ENCODE results near the gene MACROD2. TPM values are rescaled to one million over a fixed set of nuclear protein-coding genes. Genes with fewer than 3 reads are reported as not detected.

The MACROD2 gene
- total RNA-seq, 1 donor from 2014 or later = 3.5 TPM

- TF ChIP-seq, protein P1, sequence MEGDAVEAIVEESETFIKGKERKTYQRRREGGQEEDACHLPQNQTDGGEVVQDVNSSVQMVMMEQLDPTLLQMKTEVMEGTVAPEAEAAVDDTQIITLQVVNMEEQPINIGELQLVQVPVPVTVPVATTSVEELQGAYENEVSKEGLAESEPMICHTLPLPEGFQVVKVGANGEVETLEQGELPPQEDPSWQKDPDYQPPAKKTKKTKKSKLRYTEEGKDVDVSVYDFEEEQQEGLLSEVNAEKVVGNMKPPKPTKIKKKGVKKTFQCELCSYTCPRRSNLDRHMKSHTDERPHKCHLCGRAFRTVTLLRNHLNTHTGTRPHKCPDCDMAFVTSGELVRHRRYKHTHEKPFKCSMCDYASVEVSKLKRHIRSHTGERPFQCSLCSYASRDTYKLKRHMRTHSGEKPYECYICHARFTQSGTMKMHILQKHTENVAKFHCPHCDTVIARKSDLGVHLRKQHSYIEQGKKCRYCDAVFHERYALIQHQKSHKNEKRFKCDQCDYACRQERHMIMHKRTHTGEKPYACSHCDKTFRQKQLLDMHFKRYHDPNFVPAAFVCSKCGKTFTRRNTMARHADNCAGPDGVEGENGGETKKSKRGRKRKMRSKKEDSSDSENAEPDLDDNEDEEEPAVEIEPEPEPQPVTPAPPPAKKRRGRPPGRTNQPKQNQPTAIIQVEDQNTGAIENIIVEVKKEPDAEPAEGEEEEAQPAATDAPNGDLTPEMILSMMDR (IDR thresholded peaks at IDR 0.05) = no peak
- intact Hi-C loops (cut with DNase I) = no loop called here
- Histone ChIP-seq H3K4me1 (no peaks in the 10 kb centered on the region), H3K36me3 (no peaks in the 10 kb centered on the region), H3K27ac (no peak overlapping the region), H3K4me3 (no peak overlapping the region), H3K27me3 (no peaks in the 10 kb centered on the region), H3K9me3 (no peaks in the 10 kb centered on the region)
- DNase-seq (ENCODE audit: low spot score in 2 of 2) = no peak
These were observed 1074.0 kb downstream of the MACROD2 start for GRCh38 chr20:15069355-15069754.

DNA sequence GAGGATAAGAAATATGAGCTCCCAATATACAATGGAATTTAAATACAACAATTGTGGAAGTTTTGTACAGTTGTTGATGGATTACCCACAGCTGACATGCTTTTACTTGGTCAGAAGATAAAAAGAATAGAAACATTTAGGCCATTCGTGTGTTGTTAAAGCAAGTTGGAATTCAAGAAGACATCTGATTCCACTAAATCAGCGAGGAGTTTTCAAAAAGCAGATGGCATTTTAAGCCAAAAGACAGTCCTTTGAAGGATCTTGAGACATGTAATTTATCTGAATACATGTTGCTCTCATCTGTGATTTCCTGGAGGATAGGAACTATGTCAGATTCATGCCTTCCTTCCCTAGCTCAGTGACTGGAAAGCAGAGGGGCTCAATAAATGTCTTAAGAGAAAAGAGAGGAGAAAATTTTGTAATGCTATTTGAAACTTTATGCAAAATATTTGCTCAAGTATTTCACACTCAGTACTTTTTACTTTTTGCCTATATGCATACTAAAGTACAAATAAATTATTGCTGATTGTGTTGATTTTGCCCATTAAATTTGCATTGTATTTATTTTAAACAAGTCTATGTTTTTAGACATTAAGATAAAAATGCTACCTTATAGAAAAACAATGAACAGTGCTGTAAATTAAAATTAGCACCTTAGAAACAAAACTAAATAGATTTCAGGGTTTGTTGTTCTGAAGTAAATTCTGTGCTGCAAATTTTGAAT is 1075.9 kb downstream of the MACROD2 start:
- Histone ChIP-seq H3K36me3 (no peaks in the 10 kb centered on the region), H3K9me3 (no peaks in the 10 kb centered on the region), H3K27me3 (no peaks in the 10 kb centered on the region), H3K4me3 (no peak overlapping the region), H3K4me1 (no peaks in the 10 kb centered on the region), H3K27ac (no peak overlapping the region)
- intact Hi-C loops (cut with DNase I) = no loop called here
- TF ChIP-seq, protein P1 (IDR thresholded peaks at IDR 0.05) = no peak
- DNase-seq (ENCODE audit: low spot score in 2 of 2) = no peak

DNA sequence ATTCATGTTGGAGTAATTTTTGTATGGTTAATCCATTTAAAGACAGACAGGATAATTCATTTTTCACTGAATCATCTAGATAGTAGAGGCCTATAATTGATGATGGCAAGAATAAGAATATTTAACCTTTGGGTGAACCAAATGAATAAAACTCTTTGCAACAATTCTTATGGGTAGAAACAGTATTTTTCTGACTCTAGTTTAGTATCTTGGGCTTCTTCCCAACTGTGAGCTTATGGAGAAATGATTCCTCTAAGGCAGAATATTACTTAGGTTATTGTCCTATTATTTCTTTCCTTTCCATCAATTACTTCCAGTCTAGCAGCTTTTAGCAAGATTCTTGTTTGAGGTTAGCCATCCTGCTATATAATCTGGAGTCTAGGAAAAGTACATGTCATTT is 1077.0 kb downstream of the MACROD2 start:
- Histone ChIP-seq H3K4me3 (no peak overlapping the region), H3K27ac (no peak overlapping the region), H3K36me3 (no peaks in the 10 kb centered on the region), H3K9me3 (no peaks in the 10 kb centered on the region), H3K27me3 (no peaks in the 10 kb centered on the region), H3K4me1 (no peaks in the 10 kb centered on the region)
- DNase-seq (ENCODE audit: low spot score in 2 of 2) = no peak
- TF ChIP-seq, protein P1 (IDR thresholded peaks at IDR 0.05) = no peak
- intact Hi-C loops (cut with DNase I) = no loop called here

- no peaks in the 10 kb centered on the region for H3K36me3 ChIP-seq
- no peaks in the 10 kb centered on the region for H3K27me3 ChIP-seq
- intact Hi-C loops (cut with DNase I) = no loop called here
- no peaks in the 10 kb centered on the region for H3K9me3 ChIP-seq
- H3K4me3 ChIP-seq = no peak overlapping the region
- H3K4me1 ChIP-seq = no peaks in the 10 kb centered on the region
- no peak overlapping the region for H3K27ac ChIP-seq
- TF ChIP-seq, protein P1 (IDR thresholded peaks at IDR 0.05) = no peak
- no peak for DNase-seq (ENCODE audit: low spot score in 2 of 2)
These were observed 1080.3 kb downstream of the MACROD2 start for GRCh38 chr20:15075586-15075985.

DNA sequence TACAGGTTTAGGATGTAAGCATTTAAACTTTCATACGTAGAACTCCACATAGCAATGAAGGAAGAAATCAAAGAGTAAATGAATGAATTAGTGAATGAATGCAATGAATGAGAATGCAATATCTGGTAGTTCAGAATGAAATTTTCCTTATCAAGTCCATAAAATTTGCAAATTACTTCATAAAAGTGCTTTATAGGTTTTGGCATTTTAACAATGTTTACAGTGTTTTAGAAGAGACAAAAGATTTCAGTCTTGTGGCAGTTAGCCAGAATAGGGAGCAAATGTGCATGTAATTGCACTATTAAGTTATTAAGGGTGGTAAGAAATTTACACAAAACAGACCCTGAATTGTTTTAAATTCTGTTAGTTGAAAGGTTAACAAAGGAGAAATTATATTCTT is 1081.5 kb downstream of the MACROD2 start:
- intact Hi-C loops (cut with DNase I) = no loop called here
- Histone ChIP-seq H3K4me3 (no peak overlapping the region), H3K36me3 (no peaks in the 10 kb centered on the region), H3K9me3 (no peaks in the 10 kb centered on the region), H3K27me3 (no peaks in the 10 kb centered on the region), H3K27ac (no peak overlapping the region), H3K4me1 (no peaks in the 10 kb centered on the region)
- TF ChIP-seq, protein P1 (IDR thresholded peaks at IDR 0.05) = no peak
- no peak for DNase-seq (ENCODE audit: low spot score in 2 of 2)
